ENCODE measurements around the gene APOL1. TPM values are rescaled to one million over a fixed set of nuclear protein-coding genes. Genes with fewer than 3 reads are reported as not detected.

APOL1 gene
- total and polyA plus RNA-seq, 2 donors (not counting 1 experiment from before 2014, with no cell fraction given) = 40.0 to 80.3 TPM

DNA sequence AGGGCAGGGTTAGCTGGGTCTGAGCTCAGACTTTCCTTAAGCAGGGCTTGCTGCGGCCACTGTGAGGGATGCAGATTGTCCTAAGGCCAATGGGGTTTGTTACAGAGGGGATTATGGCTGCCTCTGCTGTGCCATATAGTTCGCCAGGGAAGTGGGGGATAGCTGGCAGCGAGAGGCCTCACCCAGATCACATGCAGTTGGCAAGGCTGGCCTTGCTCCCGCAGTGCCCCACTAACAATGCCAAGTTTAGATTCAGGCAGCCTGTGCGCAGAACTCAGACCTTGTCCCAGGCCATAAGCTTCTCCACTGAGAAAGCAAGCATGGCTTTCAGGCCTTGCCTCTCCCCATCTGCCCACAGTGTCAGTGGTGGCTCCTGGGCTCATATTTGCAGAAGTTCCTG lies 8.9 kb upstream of the APOL1 start:
- Histone ChIP-seq H3K4me3 (replicated peaks in 1 of 4; ENCODE audit: control extremely low read depth in 1 of 4, insufficient read depth in 1 of 4, low read depth in 3 of 4, low read length in 4 of 4) (no peak overlapping the region), H3K27ac (ENCODE audit: insufficient read depth, low read length) (no peak overlapping the region), H3K9me3 (ENCODE audit: control insufficient read depth, insufficient read depth, low read depth, low read length) (no peaks in the 10 kb centered on the region), H3K27me3 (ENCODE audit: control insufficient read depth, insufficient read depth, low read length) (no peaks in the 10 kb centered on the region), H4K20me1 (ENCODE audit: control insufficient read depth, extremely low read depth, insufficient read depth, low read length) (no peaks in the 10 kb centered on the region), H3K9ac (ENCODE audit: insufficient read depth, low read length) (no peak overlapping the region), H3K4me2 (ENCODE audit: extremely low read depth, insufficient read depth, low read length) (no peak overlapping the region), H2AFZ (ENCODE audit: low read length) (no peak overlapping the region), H3K4me1 (ENCODE audit: control insufficient read depth, extremely low read depth, insufficient read depth, low read length) (peaks cover 4% of the 10 kb centered on the region), H3K36me3 (ENCODE audit: control insufficient read depth, insufficient read depth, low read length) (no peaks in the 10 kb centered on the region), H3K79me2 (ENCODE audit: control insufficient read depth, insufficient read depth, low read length) (no peaks in the 10 kb centered on the region)
- TF ChIP-seq, protein P1, sequence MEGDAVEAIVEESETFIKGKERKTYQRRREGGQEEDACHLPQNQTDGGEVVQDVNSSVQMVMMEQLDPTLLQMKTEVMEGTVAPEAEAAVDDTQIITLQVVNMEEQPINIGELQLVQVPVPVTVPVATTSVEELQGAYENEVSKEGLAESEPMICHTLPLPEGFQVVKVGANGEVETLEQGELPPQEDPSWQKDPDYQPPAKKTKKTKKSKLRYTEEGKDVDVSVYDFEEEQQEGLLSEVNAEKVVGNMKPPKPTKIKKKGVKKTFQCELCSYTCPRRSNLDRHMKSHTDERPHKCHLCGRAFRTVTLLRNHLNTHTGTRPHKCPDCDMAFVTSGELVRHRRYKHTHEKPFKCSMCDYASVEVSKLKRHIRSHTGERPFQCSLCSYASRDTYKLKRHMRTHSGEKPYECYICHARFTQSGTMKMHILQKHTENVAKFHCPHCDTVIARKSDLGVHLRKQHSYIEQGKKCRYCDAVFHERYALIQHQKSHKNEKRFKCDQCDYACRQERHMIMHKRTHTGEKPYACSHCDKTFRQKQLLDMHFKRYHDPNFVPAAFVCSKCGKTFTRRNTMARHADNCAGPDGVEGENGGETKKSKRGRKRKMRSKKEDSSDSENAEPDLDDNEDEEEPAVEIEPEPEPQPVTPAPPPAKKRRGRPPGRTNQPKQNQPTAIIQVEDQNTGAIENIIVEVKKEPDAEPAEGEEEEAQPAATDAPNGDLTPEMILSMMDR (conservative IDR thresholded peaks at IDR 0.05 in 1 of 2, IDR thresholded peaks at IDR 0.05 in 1 of 2; ENCODE audit: low read depth in 1 of 2, low read length in 2 of 2) = no peak
- TF ChIP-seq EZH2 (IDR thresholded peaks at IDR 0.05; ENCODE audit: low read length, missing control alignments) = no peak
- DNase-seq (ENCODE audit: low read depth in 2 of 2) = no peak

DNA sequence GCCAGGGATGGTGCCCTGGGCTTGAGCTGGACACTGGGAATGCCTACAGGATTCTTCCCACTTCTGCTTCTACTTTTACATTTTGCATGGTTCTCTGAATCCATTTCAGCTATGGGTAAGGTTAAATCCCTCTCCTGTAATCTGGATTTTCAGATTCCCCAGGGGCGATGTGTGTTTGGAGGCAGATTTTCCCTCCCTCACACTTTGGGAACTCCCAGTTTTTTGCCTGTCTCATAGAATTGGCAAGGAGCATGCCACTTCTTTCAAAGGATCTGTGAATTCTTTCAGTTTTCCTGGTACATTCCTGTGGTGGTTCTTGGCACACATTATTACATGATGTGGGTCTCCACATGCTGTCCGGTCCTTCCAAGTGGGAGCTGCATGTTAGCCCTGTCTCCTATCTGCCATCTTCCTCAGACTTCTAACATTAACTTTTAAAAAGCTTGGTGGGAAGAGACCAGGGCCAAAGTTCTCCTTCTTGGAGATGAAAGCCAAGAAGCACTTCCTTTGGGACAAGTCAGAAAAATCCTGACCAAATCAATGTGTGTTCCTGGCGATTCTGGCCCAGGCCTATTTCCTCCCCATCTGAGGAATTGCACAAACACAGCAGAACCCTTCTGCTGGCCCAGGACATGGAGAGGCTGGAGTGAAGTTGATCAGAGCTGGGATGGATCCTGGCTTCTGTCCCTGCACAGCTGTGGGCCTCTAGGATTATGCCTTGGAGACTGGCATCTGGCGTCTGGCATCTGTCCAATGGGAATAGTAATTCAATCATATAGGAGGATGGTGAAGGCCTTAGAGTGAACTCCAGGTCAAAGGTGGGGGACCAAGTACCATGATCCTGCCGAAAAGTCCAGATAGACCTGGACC lies 8.2 kb upstream of the APOL1 start:
- Histone ChIP-seq H3K4me2 (ENCODE audit: extremely low read depth, insufficient read depth, low read length) (no peak overlapping the region), H2AFZ (ENCODE audit: low read length) (no peak overlapping the region), H3K79me2 (ENCODE audit: control insufficient read depth, insufficient read depth, low read length) (no peaks in the 10 kb centered on the region), H3K27ac (ENCODE audit: insufficient read depth, low read length) (no peak overlapping the region), H3K27me3 (ENCODE audit: control insufficient read depth, insufficient read depth, low read length) (no peaks in the 10 kb centered on the region), H3K4me3 (replicated peaks in 1 of 4; ENCODE audit: control extremely low read depth in 1 of 4, insufficient read depth in 1 of 4, low read depth in 3 of 4, low read length in 4 of 4) (no peak overlapping the region), H3K4me1 (ENCODE audit: control insufficient read depth, extremely low read depth, insufficient read depth, low read length) (peaks cover 3% of the 10 kb centered on the region), H4K20me1 (ENCODE audit: control insufficient read depth, extremely low read depth, insufficient read depth, low read length) (no peaks in the 10 kb centered on the region), H3K9ac (ENCODE audit: insufficient read depth, low read length) (no peak overlapping the region), H3K36me3 (ENCODE audit: control insufficient read depth, insufficient read depth, low read length) (no peaks in the 10 kb centered on the region), H3K9me3 (ENCODE audit: control insufficient read depth, insufficient read depth, low read depth, low read length) (no peaks in the 10 kb centered on the region)
- peak; percentile 23 to 72 for DNase-seq (ENCODE audit: low read depth in 2 of 2)
- TF ChIP-seq, protein P1 (conservative IDR thresholded peaks at IDR 0.05 in 1 of 2, IDR thresholded peaks at IDR 0.05 in 1 of 2; ENCODE audit: low read depth in 1 of 2, low read length in 2 of 2) = no peak
- TF ChIP-seq EZH2 (IDR thresholded peaks at IDR 0.05; ENCODE audit: low read length, missing control alignments) = no peak

DNA sequence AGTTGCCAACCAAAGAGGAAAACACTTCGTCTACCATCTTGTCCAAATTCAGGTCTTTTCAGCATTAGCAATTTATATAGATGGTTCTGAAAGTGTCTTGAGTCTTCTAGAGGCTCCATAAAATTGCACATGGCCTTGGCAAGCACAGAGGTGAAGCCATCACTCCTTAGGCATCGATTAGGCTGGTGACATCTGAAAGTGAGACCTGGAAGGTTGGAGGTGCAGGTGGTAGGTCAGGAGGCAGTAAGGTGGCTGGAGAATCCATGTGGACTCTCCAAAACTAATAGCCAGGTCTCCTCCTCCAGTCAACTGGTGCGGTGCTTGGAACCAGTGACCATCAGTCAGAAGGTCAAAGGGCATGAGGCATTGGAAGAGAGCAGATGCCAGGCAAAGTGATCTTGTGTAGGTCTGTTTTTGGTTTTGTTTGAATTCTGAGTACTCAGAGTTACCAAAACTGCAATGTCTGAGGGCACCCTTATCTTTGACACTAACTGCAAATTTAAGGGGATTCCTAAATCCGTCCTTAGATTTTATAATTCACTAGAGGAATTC lies 7.1 kb upstream of the APOL1 start:
- no peaks in the 10 kb centered on the region for H3K27me3 ChIP-seq (ENCODE audit: control insufficient read depth, insufficient read depth, low read length)
- H3K27ac ChIP-seq (ENCODE audit: insufficient read depth, low read length) = no peak overlapping the region
- no peaks in the 10 kb centered on the region for H3K79me2 ChIP-seq (ENCODE audit: control insufficient read depth, insufficient read depth, low read length)
- no peak overlapping the region for H3K9ac ChIP-seq (ENCODE audit: insufficient read depth, low read length)
- H3K4me2 ChIP-seq (ENCODE audit: extremely low read depth, insufficient read depth, low read length) = no peak overlapping the region
- TF ChIP-seq, protein P1 (conservative IDR thresholded peaks at IDR 0.05 in 1 of 2, IDR thresholded peaks at IDR 0.05 in 1 of 2; ENCODE audit: low read depth in 1 of 2, low read length in 2 of 2) = no peak
- no peak for TF ChIP-seq EZH2 (IDR thresholded peaks at IDR 0.05; ENCODE audit: low read length, missing control alignments)
- no peak overlapping the region for H2AFZ ChIP-seq (ENCODE audit: low read length)
- no peaks in the 10 kb centered on the region for H4K20me1 ChIP-seq (ENCODE audit: control insufficient read depth, extremely low read depth, insufficient read depth, low read length)
- no peaks in the 10 kb centered on the region for H3K9me3 ChIP-seq (ENCODE audit: control insufficient read depth, insufficient read depth, low read depth, low read length)
- no peak for DNase-seq (ENCODE audit: low read depth in 2 of 2)
- H3K4me1 ChIP-seq (ENCODE audit: control insufficient read depth, extremely low read depth, insufficient read depth, low read length) = no peaks in the 10 kb centered on the region
- H3K36me3 ChIP-seq (ENCODE audit: control insufficient read depth, insufficient read depth, low read length) = no peaks in the 10 kb centered on the region
- H3K4me3 ChIP-seq (replicated peaks in 1 of 4; ENCODE audit: control extremely low read depth in 1 of 4, insufficient read depth in 1 of 4, low read depth in 3 of 4, low read length in 4 of 4) = no peak overlapping the region
